Gastroesophageal sphincter (tissue), 3 donors: ENCODE data around the gene FBXO8.

Experiments
- POLR2A ChIP-seq, 2 donors: fragments of 450-650 bp; IDR thresholded peaks; one replicate each; pipeline ENCODE4 v1.6.1; 2017; ENCODE audit warnings: antibody characterized with exemption in 2 of 2, mild to moderate bottlenecking in 2 of 2, moderate library complexity in 1 of 2
- POLR2AphosphoS5 ChIP-seq: sonication (generic); formaldehyde crosslinking; IDR thresholded peaks from one replicate; pipeline ENCODE4 v1.6.1; 2017; ENCODE audit warnings: antibody characterized with exemption
- TF ChIP-seq, protein P1 (sequence below), 4 experiments: fragments of 200-600 bp in 2 of 4; fragments of 450-650 bp in 2 of 4; sonication (generic) in 1 of 4; IDR thresholded peaks; one replicate each; pipeline ENCODE4 v1.5.1; 2017 to 2019; ENCODE audit warnings: antibody characterized with exemption in 4 of 4, mild to moderate bottlenecking in 2 of 4, moderate library complexity in 2 of 4

DNA sequence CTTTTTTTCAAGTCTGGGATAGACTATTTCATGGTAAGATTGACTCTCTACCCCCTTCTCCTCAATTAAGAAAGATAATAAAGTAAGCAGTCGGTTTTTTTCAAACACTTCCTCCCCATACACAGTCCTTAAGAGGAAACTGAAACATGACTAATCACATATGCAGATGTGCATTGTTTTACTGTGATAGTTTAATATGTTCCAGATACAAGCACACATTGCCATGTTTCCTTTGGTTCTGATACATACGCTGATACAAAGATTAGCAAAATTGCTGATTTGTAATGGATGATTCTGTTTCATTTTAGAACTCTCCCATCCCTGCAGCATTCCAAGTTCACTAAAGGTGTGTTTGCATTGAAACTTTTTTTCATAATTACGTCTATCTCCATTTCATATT, 76.1 kb downstream of the FBXO8 start:
- TF ChIP-seq POLR2A (IDR thresholded peaks at IDR 0.05), result no peak
- TF ChIP-seq, protein P1, sequence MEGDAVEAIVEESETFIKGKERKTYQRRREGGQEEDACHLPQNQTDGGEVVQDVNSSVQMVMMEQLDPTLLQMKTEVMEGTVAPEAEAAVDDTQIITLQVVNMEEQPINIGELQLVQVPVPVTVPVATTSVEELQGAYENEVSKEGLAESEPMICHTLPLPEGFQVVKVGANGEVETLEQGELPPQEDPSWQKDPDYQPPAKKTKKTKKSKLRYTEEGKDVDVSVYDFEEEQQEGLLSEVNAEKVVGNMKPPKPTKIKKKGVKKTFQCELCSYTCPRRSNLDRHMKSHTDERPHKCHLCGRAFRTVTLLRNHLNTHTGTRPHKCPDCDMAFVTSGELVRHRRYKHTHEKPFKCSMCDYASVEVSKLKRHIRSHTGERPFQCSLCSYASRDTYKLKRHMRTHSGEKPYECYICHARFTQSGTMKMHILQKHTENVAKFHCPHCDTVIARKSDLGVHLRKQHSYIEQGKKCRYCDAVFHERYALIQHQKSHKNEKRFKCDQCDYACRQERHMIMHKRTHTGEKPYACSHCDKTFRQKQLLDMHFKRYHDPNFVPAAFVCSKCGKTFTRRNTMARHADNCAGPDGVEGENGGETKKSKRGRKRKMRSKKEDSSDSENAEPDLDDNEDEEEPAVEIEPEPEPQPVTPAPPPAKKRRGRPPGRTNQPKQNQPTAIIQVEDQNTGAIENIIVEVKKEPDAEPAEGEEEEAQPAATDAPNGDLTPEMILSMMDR (IDR thresholded peaks at IDR 0.05), result no peak
- TF ChIP-seq POLR2AphosphoS5, result no peak
